ENCODE results near the gene VPS13C. TPM values are rescaled to one million over a fixed set of nuclear protein-coding genes. Genes with fewer than 3 reads are reported as not detected.
A peak's percentile ranks its signal among the peaks of the same experiment; 100 is the strongest.

The VPS13C gene
- total and polyA plus RNA-seq, 2 donors (not counting 3 experiments of a cell fraction or from before 2014, with no cell fraction given), result 10.8 to 60.3 TPM

DNA sequence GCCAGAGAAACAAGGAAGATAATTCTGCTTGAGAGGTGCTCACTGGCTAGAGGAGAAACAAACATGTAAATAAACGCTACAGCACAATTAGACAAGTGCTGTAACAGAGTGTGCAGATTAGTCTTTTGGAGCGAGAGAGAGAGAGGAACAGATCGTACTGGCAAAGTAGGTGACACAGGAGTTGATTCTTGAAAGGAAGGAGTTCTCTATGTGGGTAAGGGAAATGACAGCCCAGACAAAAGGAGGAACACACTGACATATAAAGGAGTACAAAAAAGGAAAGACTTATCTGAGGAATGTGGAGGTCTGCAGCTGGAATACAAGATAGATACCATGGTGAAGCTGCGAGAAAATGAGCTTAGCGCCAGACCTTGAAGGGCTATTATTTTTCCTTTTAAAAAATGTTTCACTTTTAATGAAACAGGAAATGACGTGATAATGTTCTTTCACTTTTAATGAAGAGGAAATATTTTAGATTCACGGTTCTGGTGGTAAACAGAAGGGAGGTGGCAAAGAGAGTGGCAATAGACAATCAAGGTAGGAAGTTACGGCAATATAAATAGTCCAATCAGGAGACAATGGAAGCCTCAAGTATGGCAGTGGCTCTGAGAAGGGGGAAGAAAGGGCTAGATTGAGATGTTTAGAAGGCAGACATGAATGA lies 202.9 kb downstream of the VPS13C start:
- no peak for FAIRE-seq
- no TSS peak for BruUV-seq (replicated peaks)
- intact Hi-C loops (cut with micrococcal nuclease), result no loop called here
- Histone ChIP-seq H3K4me1 (ENCODE audit: control insufficient read depth, extremely low read depth, insufficient read depth, low read length) (peaks cover 11% of the 10 kb centered on the region), H3K27ac (ENCODE audit: insufficient read depth, low read depth, low read length) (peak overlapping the region; percentile 32), H3K9ac (replicated peaks; ENCODE audit: extremely low read depth, insufficient read depth, low read length) (no peak overlapping the region), H3K79me2 (ENCODE audit: control insufficient read depth, insufficient read depth, low read length) (no peaks in the 10 kb centered on the region), H4K20me1 (replicated peaks; ENCODE audit: control insufficient read depth, extremely low read depth, insufficient read depth, low read length) (no peaks in the 10 kb centered on the region), H3K36me3 (ENCODE audit: control insufficient read depth in 2 of 2, extremely low read depth in 1 of 2, insufficient read depth in 2 of 2, low read length in 2 of 2) (no peaks in the 10 kb centered on the region), H3K9me3 (replicated peaks; ENCODE audit: control insufficient read depth, insufficient read depth, low read length) (no peaks in the 10 kb centered on the region), H3K27me3 (ENCODE audit: control insufficient read depth in 2 of 2, insufficient read depth in 2 of 2, low read length in 2 of 2) (no peaks in the 10 kb centered on the region), H2AFZ (ENCODE audit: low read depth, low read length) (peak overlapping the region; percentile 72), H3K9me1 (replicated peaks; ENCODE audit: control insufficient read depth, extremely low read depth, insufficient read depth, low read length) (no peaks in the 10 kb centered on the region), H3K4me2 (ENCODE audit: insufficient read depth, low read length) (peak overlapping the region; percentile 58), H3K4me3 (replicated peaks in 1 of 3; ENCODE audit: insufficient read depth in 1 of 3, low read depth in 1 of 3, low read length in 3 of 3) (no peak overlapping the region)
- dilution Hi-C loops (cut with MboI; ENCODE audit: extremely low pct_ligation_motif_present, low sequenced_read_pairs), result no loop called here
- DNase-seq (ENCODE audit: low read depth, low spot score), result peak; percentile 55
- TF ChIP-seq MYC (IDR thresholded peaks at IDR 0.05; ENCODE audit: low read depth, low read length) (no peak), GATA2 (IDR thresholded peaks at IDR 0.05; ENCODE audit: insufficient read depth, insufficient read length, low read depth, low read length) (no peak), JUN (IDR thresholded peaks at IDR 0.05; ENCODE audit: borderline replicate concordance, insufficient read depth, insufficient read length, low read depth) (no peak), EZH2 (IDR thresholded peaks at IDR 0.05; ENCODE audit: borderline replicate concordance, low read depth, low read length, severe bottlenecking) (no peak), POLR2AphosphoS5 (IDR thresholded peaks at IDR 0.05; ENCODE audit: insufficient read depth, low read depth, low read length) (no peak), FOS (IDR thresholded peaks at IDR 0.05; ENCODE audit: borderline replicate concordance, insufficient read depth, low read length) (no peak), POLR2A (IDR thresholded peaks at IDR 0.05; ENCODE audit: low read depth, low read length) (no peak)
- TF ChIP-seq, protein P1, sequence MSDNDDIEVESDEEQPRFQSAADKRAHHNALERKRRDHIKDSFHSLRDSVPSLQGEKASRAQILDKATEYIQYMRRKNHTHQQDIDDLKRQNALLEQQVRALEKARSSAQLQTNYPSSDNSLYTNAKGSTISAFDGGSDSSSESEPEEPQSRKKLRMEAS (IDR thresholded peaks at IDR 0.05; ENCODE audit: insufficient read depth, insufficient read length), result no peak
- TF ChIP-seq, protein P2, sequence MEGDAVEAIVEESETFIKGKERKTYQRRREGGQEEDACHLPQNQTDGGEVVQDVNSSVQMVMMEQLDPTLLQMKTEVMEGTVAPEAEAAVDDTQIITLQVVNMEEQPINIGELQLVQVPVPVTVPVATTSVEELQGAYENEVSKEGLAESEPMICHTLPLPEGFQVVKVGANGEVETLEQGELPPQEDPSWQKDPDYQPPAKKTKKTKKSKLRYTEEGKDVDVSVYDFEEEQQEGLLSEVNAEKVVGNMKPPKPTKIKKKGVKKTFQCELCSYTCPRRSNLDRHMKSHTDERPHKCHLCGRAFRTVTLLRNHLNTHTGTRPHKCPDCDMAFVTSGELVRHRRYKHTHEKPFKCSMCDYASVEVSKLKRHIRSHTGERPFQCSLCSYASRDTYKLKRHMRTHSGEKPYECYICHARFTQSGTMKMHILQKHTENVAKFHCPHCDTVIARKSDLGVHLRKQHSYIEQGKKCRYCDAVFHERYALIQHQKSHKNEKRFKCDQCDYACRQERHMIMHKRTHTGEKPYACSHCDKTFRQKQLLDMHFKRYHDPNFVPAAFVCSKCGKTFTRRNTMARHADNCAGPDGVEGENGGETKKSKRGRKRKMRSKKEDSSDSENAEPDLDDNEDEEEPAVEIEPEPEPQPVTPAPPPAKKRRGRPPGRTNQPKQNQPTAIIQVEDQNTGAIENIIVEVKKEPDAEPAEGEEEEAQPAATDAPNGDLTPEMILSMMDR (IDR thresholded peaks at IDR 0.05; ENCODE audit: extremely low read depth in 1 of 2, insufficient read depth in 1 of 2, low read depth in 1 of 2, low read length in 2 of 2), result no peak
- ChIA-PET CTCF (interaction anchor here (0.6 to 2.9 kb wide), 4 partner anchors 12 to 449 kb away, joined by 3 to 9 read pairs (median 4); no protein-coding TSS in a partner anchor), POLR2A (no interaction called here)

Measured in endothelial cell of umbilical vein (primary cell).